AG20443 (cell line): ENCODE data around the gene KRT77.

ENCODE experiments used
- DNase-seq: peaks from one replicate; pipeline ENCODE4 v3.0.0; 2012; ENCODE audit warnings: low spot score, mixed read lengths

Gene KRT77

DNA sequence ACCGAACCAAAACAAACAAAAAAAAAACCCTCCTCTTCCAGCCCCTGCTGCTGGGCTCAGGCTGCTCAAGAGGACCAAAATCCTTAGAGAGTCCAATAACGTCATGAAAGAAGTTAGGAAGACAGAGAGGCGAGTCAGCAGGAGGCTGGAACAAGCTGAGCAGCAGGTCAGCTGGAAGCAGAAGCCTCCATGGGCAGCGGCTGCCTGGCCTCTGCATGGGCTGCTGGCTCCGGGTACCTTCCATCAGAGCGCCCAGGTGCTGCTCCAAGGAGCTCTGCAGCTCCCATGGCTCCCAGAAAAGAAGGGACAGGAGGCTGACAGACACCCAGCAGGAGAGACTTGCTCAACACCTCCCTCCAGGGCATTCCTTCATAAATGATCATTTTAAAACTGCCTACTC is 48.1 kb downstream of the KRT77 start:
- no peak for DNase-seq

DNA sequence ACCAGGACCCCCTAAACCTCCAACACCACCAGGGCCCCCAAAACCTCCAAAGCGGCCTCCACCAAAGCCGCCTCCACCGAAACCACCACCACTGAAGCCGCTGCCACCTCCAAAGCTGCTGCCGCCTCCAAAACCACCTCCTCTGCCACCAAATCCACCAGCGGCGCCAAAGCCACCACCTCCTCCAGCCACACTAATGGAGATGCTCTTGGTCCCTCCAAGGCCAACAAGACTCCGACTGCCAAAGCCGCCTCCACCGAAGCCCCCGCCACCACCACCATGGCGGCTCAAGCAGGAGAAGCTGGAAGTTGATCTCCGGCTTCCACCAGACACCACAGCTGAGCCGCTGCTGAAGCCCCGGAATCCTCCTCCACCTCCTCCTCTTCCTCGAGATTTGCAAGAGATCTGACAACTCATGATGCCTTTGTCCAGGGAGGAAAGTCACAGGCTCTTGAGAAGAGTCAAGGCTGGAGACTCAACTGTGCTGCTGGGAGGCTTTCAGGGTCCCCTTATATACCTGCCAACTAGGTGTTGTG is 51.5 kb downstream of the KRT77 start, which contains the start of gene KRT2:
TSS of gene KRT2 (minus strand) at position 486 of the 536 bp plus-strand sequence. CDS start at position 417, 69 bp downstream.
- no peak for DNase-seq

DNA sequence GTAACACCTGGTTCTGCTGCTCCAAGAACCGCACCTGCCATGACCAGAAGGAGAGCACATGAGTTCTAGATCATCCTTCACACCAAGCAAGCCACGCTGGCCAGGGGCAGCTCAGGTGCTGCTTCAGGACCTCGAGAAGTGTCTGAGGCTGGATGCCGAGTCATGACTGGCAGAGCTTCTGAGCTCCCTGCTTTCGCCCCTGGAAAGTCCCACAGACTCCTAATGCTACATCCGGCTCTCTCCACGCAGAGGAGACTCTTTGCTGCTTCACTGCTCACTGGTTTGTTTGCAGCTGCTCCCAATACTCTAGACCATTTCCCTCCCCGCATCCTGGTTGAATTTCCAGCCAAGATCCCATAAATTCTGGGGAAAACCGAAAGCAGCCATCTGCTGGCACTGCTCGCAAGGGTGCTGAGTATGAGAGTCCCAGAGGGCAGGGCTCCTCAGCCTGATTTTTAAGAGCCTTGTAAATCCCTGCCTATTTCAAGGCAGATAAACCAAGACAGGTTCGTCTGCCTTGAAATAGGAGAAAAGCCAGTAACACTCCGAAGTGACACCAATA is 52.7 kb downstream of the KRT77 start:
- DNase-seq, result peak; percentile 25

DNA sequence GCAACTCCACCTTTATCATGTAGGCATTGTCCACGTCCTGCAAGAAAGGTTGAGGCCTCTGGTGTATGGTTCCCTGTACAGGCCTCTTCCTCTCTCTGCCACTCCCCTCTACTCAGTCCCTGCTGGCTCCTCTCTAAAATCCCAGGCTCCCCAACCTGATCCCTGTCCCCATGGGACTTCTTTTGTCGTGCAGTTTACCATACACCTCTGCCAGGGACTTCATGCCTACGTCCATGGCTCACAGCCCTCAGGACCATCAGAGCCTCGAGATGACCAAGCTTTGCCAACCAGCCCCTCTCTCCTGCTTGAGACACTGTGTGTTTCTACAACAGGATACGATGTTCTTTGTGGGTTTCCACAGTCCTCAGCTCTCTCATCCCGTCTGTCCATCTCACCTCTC is 54.3 kb downstream of the KRT77 start:
- no peak for DNase-seq

DNA sequence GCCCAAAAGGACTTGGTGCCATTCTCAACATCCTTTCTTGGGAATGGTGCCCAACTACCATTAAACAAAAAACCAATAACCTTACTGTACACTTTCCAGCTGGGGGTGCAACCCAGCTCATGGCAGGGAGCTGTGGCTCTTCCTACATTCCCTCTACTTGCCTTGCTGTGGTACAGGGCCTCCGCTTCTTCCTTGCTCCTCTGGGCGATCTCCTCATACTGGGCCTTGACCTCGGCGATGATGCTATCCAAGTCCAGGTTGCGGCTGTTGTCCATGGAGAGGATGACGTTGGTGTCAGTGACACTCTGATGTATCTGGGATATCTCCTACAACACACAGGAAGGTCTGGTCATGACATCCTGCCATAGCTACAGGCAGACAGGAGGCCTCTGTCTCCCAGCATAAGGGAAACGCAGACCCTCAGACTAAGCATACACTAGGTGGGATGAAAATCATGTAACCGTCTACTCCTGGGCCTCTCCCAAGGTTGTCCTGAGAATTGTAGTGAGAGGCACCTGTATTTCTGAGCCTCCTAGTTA is 55.2 kb downstream of the KRT77 start:
- no peak for DNase-seq

GRCh38 chr12:52647601-52648000 is 55.7 kb downstream of the KRT77 start:
- DNase-seq, result no peak

GRCh38 chr12:52646613-52647012 is 56.7 kb downstream of the KRT77 start:
- DNase-seq, result no peak

DNA sequence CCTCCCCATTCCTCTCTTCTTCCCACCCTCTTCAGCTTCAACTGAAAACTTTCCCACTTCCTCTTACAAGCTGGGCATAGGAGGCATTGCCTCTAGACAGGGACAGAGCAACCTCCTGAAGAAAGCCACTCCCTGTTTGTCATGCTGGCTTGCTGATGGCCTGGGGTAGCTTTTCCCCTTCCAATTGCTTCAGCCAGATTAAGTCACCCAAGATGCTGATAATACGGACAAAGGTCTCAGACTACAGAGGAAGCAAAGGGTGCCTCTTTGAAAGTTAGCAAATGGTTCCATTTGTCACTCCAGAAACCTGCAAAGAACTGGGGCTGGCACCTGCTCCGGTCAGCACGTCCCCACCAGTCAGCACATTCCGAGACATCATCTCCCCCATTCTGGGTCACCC is 57.3 kb downstream of the KRT77 start:
- no peak for DNase-seq

DNA sequence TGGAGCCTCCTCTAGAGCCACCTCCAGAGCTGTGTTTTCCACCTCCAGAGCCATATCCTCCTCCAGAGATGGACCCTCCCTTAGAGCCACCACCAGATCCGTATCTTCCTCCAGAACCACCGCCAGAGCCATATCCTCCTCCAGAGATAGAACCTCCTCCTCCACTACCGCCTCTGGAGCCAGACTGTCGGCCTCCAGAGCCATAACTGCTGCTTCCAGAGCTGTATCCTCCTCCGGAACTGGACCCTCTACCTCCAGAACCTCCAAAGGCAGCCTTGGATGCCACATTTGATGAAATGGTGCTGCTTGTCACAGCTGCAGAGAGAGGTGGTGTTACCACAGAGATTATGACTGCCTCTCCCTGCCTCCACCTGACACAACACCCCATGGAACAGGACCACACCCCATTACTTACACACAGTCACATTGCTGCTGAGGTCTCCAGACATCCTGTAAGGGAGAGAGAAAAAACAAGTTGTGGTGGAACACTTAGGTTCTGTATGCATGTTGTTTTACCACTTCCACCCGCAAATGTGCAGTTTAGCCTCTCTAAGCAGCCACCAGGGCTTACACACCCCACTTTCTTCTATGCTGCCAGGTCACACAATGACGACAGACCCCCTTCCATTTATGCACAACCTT is 58.1 kb downstream of the KRT77 start:
- no peak for DNase-seq

GRCh38 chr12:52644078-52644415 is 59.3 kb downstream of the KRT77 start:
- DNase-seq, result no peak

- DNase-seq, result no peak
Measured at GRCh38 chr12:52643233-52644077, 59.9 kb downstream of the KRT77 start.

- DNase-seq, result no peak
Measured at GRCh38 chr12:52641468-52641867, 61.9 kb downstream of the KRT77 start.
